ENCODE data around the gene RBM20. TPM values are rescaled to one million over a fixed set of nuclear protein-coding genes. Genes with fewer than 3 reads are reported as not detected.

Gene RBM20
- polyA plus RNA-seq, 2 of the 4 experiments (the other 2 are of a cell fraction), result 1.5 to 1.8 TPM

- TF ChIP-seq PHF8 (IDR thresholded peaks at IDR 0.05; ENCODE audit: borderline replicate concordance, low read depth) (no peak), E2F6 (IDR thresholded peaks at IDR 0.05; ENCODE audit: borderline replicate concordance, low read depth) (no peak), GATA3 (IDR thresholded peaks at IDR 0.05; ENCODE audit: borderline replicate concordance) (no peak), ATOH8 (CRISPR knock-in tag; IDR thresholded peaks at IDR 0.05; ENCODE audit: low read depth) (no peak)
These were observed 185.7 kb downstream of the RBM20 start (continued) for GRCh38 chr10:110829721-110830410.

GRCh38 chr10:110833234-110833940 lies 189.3 kb downstream of the RBM20 start:
- no peaks in the 10 kb centered on the region for H3K9me3 ChIP-seq
- no peak for FAIRE-seq
- no peak for ATAC-seq
- no peak overlapping the region for H3K27ac ChIP-seq
- DNase-seq (ENCODE audit: low read depth in 1 of 2, low spot score in 1 of 2), result no peak
- H3K4me3 ChIP-seq, result no peak overlapping the region
- H3K4me2 ChIP-seq, result no peak overlapping the region
- ChIA-PET POLR2A (interaction anchor here (0.6 kb wide), 1 partner anchor 85 kb away, joined by 3 read pairs; no protein-coding TSS in a partner anchor), CTCF (no interaction called here)
- H3K4me1 ChIP-seq, result no peaks in the 10 kb centered on the region
- no peak for TF ChIP-seq PHF8 (IDR thresholded peaks at IDR 0.05; ENCODE audit: borderline replicate concordance, low read depth)
- TF ChIP-seq FOSB (CRISPR knock-in tag; IDR thresholded peaks at IDR 0.05), result no peak
- TF ChIP-seq JUN (IDR thresholded peaks at IDR 0.05), result no peak
- TF ChIP-seq RAD21 (conservative IDR thresholded peaks at IDR 0.05 in 1 of 2, IDR thresholded peaks at IDR 0.05 in 1 of 2), result no peak
- TF ChIP-seq CTCF (IDR thresholded peaks at IDR 0.05), result no peak
- TF ChIP-seq NPAS2 (CRISPR knock-in tag; IDR thresholded peaks at IDR 0.05; ENCODE audit: borderline replicate concordance), result no peak
- TF ChIP-seq MYC (IDR thresholded peaks at IDR 0.05; ENCODE audit: borderline replicate concordance, low read length), result no peak
- no peak for TF ChIP-seq KDM1A (IDR thresholded peaks at IDR 0.05; ENCODE audit: low read depth)
- TF ChIP-seq MAX (IDR thresholded peaks at IDR 0.05), result no peak
- TF ChIP-seq TP53 (CRISPR knock-in tag; IDR thresholded peaks at IDR 0.05), result no peak
- no peak for TF ChIP-seq ZC3H11A (IDR thresholded peaks at IDR 0.05)
- TF ChIP-seq SMC3 (IDR thresholded peaks at IDR 0.05), result no peak
- TF ChIP-seq JUNB (IDR thresholded peaks at IDR 0.05), result no peak
- no peak for TF ChIP-seq ZFP36 (IDR thresholded peaks at IDR 0.05; ENCODE audit: borderline replicate concordance, partially characterized antibody)
- no peak for TF ChIP-seq CBX8 (IDR thresholded peaks at IDR 0.05)
- no peak for TF ChIP-seq POLR2A (IDR thresholded peaks at IDR 0.05; ENCODE audit: low read length)
- WGBS (ENCODE audit: missing lambda C conversion rate), result 74% methylated on average over 13 of the region's 13 CpGs

- no peak for TF ChIP-seq EHF (CRISPR knock-in tag; IDR thresholded peaks at IDR 0.05)
- no peak for TF ChIP-seq MAZ (IDR thresholded peaks at IDR 0.05; ENCODE audit: borderline replicate concordance, low read depth, low read length)
- TF ChIP-seq KDM5A (IDR thresholded peaks at IDR 0.05), result no peak
- no peak for TF ChIP-seq NPAS2 (CRISPR knock-in tag; IDR thresholded peaks at IDR 0.05; ENCODE audit: borderline replicate concordance)
- no peak for TF ChIP-seq HDAC2 (IDR thresholded peaks at IDR 0.05)
- Histone ChIP-seq H3K4me2 (no peak overlapping the region), H3K4me3 (no peak overlapping the region), H3K27ac (no peak overlapping the region), H3K4me1 (no peaks in the 10 kb centered on the region), H3K9me3 (no peaks in the 10 kb centered on the region)
- FAIRE-seq (no peak), ATAC-seq (no peak), DNase-seq (ENCODE audit: low read depth in 1 of 2, low spot score in 1 of 2) (no peak)
- 81% methylated on average over 14 of the region's 14 CpGs for WGBS (ENCODE audit: missing lambda C conversion rate)
- ChIA-PET CTCF (no interaction called here), POLR2A (no interaction called here)
These were observed 189.9 kb downstream of the RBM20 start for GRCh38 chr10:110833941-110834628.

All from A549 (cell line).